Panc1 (cell line): Measurements from ENCODE around the gene DYNC1H1. TPM values are rescaled to one million over a fixed set of nuclear protein-coding genes. Genes with fewer than 3 reads are reported as not detected.
A peak's percentile ranks its signal among the peaks of the same experiment; 100 is the strongest.

Source experiments
- ATAC-seq: fragments of 200-7000 bp; cut with Tn5 transposase; 2 replicates; pipeline ENCODE4 v1.9.1; 2020; ENCODE audit warnings: mild to moderate bottlenecking, moderate library complexity
- Bru-seq: library from RNA; stranded (reverse); fragments of 400-500 nt; gene quantifications from one replicate; lab custom pipeline; 2021; lab: Mats Ljungman, UMichigan
- BruChase-seq, 2 experiments: library from RNA; stranded (reverse); fragments of 400-500 nt; gene quantifications; one replicate each; lab custom pipeline; 2021; lab: Mats Ljungman, UMichigan
- BruUV-seq: library from RNA; stranded (reverse); fragments of 400-500 nt; replicated peaks from 2 replicates; lab custom pipeline; 2021; lab: Mats Ljungman, UMichigan
- CTCF ChIA-PET: fragments of 300-600 bp; sonication (Branson Sonifier 250); formaldehyde crosslinking; loops from one replicate; lab custom pipeline; 2022; ENCODE audit warnings: antibody characterized with exemption; lab: Charles Lee
- POLR2A ChIA-PET: fragments of 300-600 bp; sonication (Branson Sonifier 250); formaldehyde crosslinking; loops from one replicate; lab custom pipeline; 2022; ENCODE audit warnings: antibody characterized with exemption; lab: Charles Lee
- DNase-seq: peaks from one replicate; pipeline ENCODE4 v3.0.0-alpha.2; 2010; ENCODE audit warnings: low read depth, low spot score
- H3K27ac ChIP-seq: 2 replicates; pipeline ENCODE4 v1.5.1; 2011; ENCODE audit warnings: mild to moderate bottlenecking, low read length, inconsistent platforms
- H3K27me3 ChIP-seq: fragments of 200-500 bp; sonication (Bioruptor generic); 2 replicates; pipeline ENCODE4 v1.6.0; 2014; ENCODE audit warnings: low read length, inconsistent platforms; ENCODE audit not compliant: control insufficient read depth, insufficient read depth
- H3K36me3 ChIP-seq: fragments of 200-500 bp; sonication (Bioruptor generic); 2 replicates; pipeline ENCODE4 v1.5.1; 2014; ENCODE audit warnings: inconsistent platforms, mild to moderate bottlenecking, low read length, moderate library complexity; ENCODE audit not compliant: control insufficient read depth, insufficient read depth
- H3K4me1 ChIP-seq: 2 replicates; pipeline ENCODE4 v1.5.1; 2011; ENCODE audit warnings: inconsistent platforms, mild to moderate bottlenecking, low read length, moderate library complexity; ENCODE audit not compliant: control insufficient read depth, insufficient read depth
- H3K4me3 ChIP-seq, 2 experiments: 2 replicates each; pipeline ENCODE4 v1.5.1; 2011 to 2012; ENCODE audit warnings: low read depth in 2 of 2, low read length in 2 of 2, mild to moderate bottlenecking in 2 of 2, inconsistent platforms in 1 of 2, moderate library complexity in 1 of 2
- H3K9me3 ChIP-seq: fragments of 200-500 bp; sonication (Bioruptor generic); 2 replicates; pipeline ENCODE4 v1.5.1; 2014; ENCODE audit warnings: low read depth, mild to moderate bottlenecking, inconsistent platforms, low read length, moderate library complexity; ENCODE audit not compliant: control insufficient read depth, insufficient read depth
- CTCF ChIP-seq: fragments of 450-650 bp; IDR thresholded peaks from 2 replicates; pipeline ENCODE4 v1.5.1; 2017; ENCODE audit warnings: mild to moderate bottlenecking
- POLR2AphosphoS5 ChIP-seq: IDR thresholded peaks from 2 replicates; pipeline ENCODE4 v1.6.1; 2012; ENCODE audit warnings: mild to moderate bottlenecking, low read depth, low read length, moderate library complexity
- REST ChIP-seq, 2 experiments: IDR thresholded peaks; 2 replicates each; pipeline ENCODE4 v1.6.1; 2011 to 2012; ENCODE audit warnings: low read depth in 2 of 2, control low read depth in 1 of 2, low read length in 1 of 2, mild to moderate bottlenecking in 1 of 2, moderate library complexity in 1 of 2; ENCODE audit not compliant: insufficient read depth in 1 of 2
- SIN3A ChIP-seq: IDR thresholded peaks from 2 replicates; pipeline ENCODE4 v1.6.1; 2012; ENCODE audit warnings: low read depth, mild to moderate bottlenecking, low read length, moderate library complexity, borderline replicate concordance; ENCODE audit not compliant: insufficient read depth
- TCF7L2 ChIP-seq: IDR thresholded peaks from 2 replicates; pipeline ENCODE4 v1.6.1; 2011; ENCODE audit warnings: mild to moderate bottlenecking, low read depth, low read length, inconsistent platforms
- in situ Hi-C: cut with HindIII; loops from 2 replicates; pipeline ENCODE4 v1.10.0; 2016; ENCODE audit warnings: low sequenced_read_pairs, low pct_unique_long_range_greater_than_20kb
- intact Hi-C: fragments of 100-400 bp; cut with micrococcal nuclease; formaldehyde crosslinking; loops from one replicate; pipeline ENCODE4 v1.10.0; 2022; ENCODE audit not compliant: unreplicated experiment
- long read RNA-seq: library from polyadenylated mRNA; unstranded; transcript quantifications from one replicate; pipeline ENCODE4 v2.0.0, GENCODE V29; 2021; ENCODE audit not compliant: unreplicated experiment
- polyA plus RNA-seq: library from polyadenylated mRNA; unstranded; fragments of >200 nt; gene quantifications from one replicate; pipeline ENCODE4 v1.2.1, GENCODE V29; 2012; ENCODE audit warnings: missing spikeins; ENCODE audit not compliant: insufficient read length
- total RNA-seq: library from RNA; stranded (reverse); gene quantifications from one replicate; pipeline ENCODE4 v1.2.1, GENCODE V29; 2021; ENCODE audit not compliant: unreplicated experiment

The DYNC1H1 gene
- total RNA-seq (382 TPM), Bru-seq, nascent RNA (percentile 87 among the genes with signal in this experiment), BruChase-seq, experiment 1, labeled RNA remaining after a 2-hour chase (percentile 94 among the genes with signal in this experiment), BruChase-seq, experiment 2, labeled RNA remaining after a 6-hour chase (percentile 97 among the genes with signal in this experiment)
- polyA plus RNA-seq: 353 TPM
- long read RNA-seq, transcript DYNC1H1-226 (13 exons, 2,163 nt): major isoform, 5 of 278 reads
- long read RNA-seq, partial matches to known transcripts: 259 of 278 reads
- long read RNA-seq, other reads (novel, unspliced or antisense): 10 of 278 reads

- no TSS peak for BruUV-seq
- Histone ChIP-seq H3K4me3 (peak within 1 kb of the TSS; percentile 87), H3K27ac (peak within 1 kb of the TSS; percentile 86), H3K36me3 (no peaks in the 10 kb centered on the region; the same call in 1 of the 2 replicates), H3K27me3 (no peaks in the 10 kb centered on the region), H3K9me3 (no peaks in the 10 kb centered on the region), H3K4me1 (peaks cover 12% of the 10 kb centered on the region)
- CTCF ChIA-PET: no interaction called here
- TF ChIP-seq REST (IDR thresholded peaks at IDR 0.05; ENCODE audit: insufficient read depth in 1 of 2, low read depth in 2 of 2, low read length in 1 of 2) (no peak), SIN3A (peak; percentile 64; the same call in 1 of the 2 replicates), POLR2AphosphoS5 (peak; percentile 85), TCF7L2 (no peak), CTCF (no peak)
- POLR2A ChIA-PET: no interaction called here
- ATAC-seq (peak; percentile 87), DNase-seq (no peak)
- intact Hi-C loops: loop anchor here (10.0 kb wide), 1 partner anchor 350 kb away; the partner anchor contains the start of gene ZNF839
- in situ Hi-C loops: no loop called here
Observed at GRCh38 chr14:101964297-101965180, at the start of gene DYNC1H1. Gene DYNC1H1 (plus strand): TSS chr14:101964573. CDS start chr14:101964692, 119 bp downstream.

GRCh38 chr14:101915871-101916815 is 48.2 kb upstream of the DYNC1H1 start:
- in situ Hi-C loops: no loop called here
- CTCF ChIA-PET: no interaction called here

More at GRCh38 chr14:101915871-101916815, 48.2 kb upstream of the DYNC1H1 start:
- no peaks in the 10 kb centered on the region for H3K36me3 ChIP-seq
- POLR2A ChIA-PET: interaction anchor here (0.6 kb wide), 1 partner anchor 300 kb away, joined by 6 read pairs; no protein-coding TSS in a partner anchor
- ATAC-seq (0 out of 2 replicates have a peak, but pooled peaks have one; percentile 26), DNase-seq (no peak)
- BruUV-seq: no TSS peak
- no peak for TF ChIP-seq SIN3A
- no peak for TF ChIP-seq CTCF
- no peak for TF ChIP-seq POLR2AphosphoS5
- TF ChIP-seq TCF7L2: no peak
- TF ChIP-seq REST (IDR thresholded peaks at IDR 0.05; ENCODE audit: insufficient read depth in 1 of 2, low read depth in 2 of 2, low read length in 1 of 2): no peak
- H3K27ac ChIP-seq: no peak overlapping the region
- no peaks in the 10 kb centered on the region for H3K9me3 ChIP-seq
- no peak overlapping the region for H3K4me3 ChIP-seq
- H3K27me3 ChIP-seq: no peaks in the 10 kb centered on the region
- no peaks in the 10 kb centered on the region for H3K4me1 ChIP-seq
- intact Hi-C loops: no loop called here
